GM18861 (cell line): ENCODE data around the gene FOLR1.

Experiments
- ATAC-seq: cut with Tn5 transposase; IDR thresholded peaks from one replicate; pipeline ENCODE4 v1.9.1; 2021; ENCODE audit not compliant: unreplicated experiment

Gene FOLR1

GRCh38 chr11:72222907-72223614 lies 31.1 kb downstream of the FOLR1 start:
- peak; percentile 54 for ATAC-seq

DNA sequence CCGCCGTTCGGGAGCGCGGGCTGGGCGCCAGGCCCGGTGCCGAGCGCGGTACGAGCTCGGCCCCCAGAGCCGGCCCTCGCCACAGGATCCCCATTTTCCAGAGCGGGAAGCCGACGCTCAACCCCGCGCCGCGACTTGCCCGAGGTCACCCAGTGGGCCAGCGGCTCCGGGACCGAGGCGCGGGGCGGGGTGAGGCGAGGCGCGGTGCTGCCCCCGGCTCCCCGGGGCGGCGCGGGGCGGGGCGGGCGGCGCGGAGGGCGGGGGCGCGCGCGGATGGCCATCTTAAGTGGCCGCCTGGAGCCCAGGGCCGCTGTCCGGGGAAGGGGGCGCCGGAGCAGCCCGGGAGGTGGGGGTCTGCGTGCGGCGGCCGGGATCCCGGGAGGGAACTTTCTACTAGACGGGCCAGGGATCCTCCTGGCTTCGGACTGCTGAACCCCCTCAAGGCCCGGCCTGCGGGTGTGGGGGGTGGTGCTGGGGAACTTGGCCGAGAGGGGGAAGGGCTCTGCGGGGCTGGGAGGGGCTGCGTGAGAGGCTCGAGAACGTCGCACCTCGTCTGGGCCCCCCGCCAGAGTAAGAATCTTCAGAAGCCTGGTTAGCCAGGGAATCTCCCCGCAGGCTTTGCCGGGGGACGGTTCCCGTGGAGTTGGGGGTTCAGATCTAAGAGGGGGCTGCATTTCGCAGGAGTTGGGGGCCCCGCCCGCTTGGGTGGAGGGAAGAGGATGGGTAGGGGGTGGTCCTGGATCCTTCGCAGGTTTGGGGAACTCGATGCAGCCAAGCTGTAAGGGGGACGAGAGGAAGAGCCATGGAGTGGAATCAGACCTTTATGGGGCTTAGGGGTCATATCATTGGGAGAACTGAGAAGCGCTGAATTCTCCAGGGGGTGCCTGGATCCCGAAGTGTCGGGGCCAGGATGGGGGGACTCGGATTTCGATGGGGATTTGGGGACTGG lies 31.9 kb downstream of the FOLR1 start:
- peak; percentile 23 for ATAC-seq

- ATAC-seq: no peak
These were observed 32.8 kb downstream of the FOLR1 start, which contains the start of gene INPPL1 for GRCh38 chr11:72224564-72225410. Gene INPPL1, plus strand, starts transcription at chr11:72224767. Its CDS starts 218 bp downstream, at chr11:72224985.

DNA sequence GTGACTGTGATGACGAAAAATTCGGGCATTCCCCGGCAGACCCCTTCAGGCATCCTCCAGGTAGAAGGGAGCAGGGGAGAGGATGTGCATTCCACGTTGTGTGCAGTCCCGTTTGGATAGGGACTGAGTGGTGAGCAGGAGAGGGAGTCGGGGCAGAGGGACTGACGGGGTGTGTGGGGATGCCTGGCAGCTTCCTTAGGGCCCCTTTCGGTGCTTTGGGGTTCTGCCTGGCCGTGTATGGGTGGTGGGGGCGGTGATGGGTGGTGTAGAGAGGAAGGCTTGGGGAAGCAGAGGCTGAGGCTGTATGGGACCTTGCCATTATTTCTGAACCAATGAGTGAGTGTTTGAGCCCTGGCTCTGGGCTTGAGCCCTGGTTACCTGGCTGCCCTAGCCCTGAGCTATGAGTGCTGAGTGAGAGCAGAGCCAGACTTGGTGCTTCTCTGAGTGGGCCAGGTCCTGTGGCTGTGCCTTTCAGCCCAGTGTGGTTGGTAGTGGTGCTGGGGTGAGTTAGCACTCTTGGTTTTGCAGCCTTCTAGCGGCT lies 33.5 kb downstream of the FOLR1 start:
- no peak for ATAC-seq

DNA sequence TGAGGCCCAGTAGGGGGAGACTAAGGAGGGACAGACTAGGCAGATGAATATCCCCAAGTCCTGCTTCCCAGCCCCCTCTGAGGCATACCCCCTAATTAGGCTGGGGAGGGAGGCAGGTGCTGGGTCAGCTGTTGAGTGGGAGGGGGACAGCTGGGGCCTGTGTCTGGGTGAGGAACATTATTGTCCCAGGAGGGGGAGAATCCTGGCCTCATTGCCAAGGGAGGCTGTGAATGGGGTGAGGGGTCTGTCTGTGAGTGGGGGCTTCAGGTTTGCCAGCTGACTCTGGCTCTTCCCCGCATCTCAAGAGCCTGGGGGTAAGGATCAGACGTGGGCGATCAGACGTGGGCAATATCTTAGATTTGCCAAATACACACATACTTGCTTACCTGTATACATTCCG lies 34.8 kb downstream of the FOLR1 start:
- ATAC-seq: no peak

- ATAC-seq: no peak
These were observed 35.6 kb downstream of the FOLR1 start for GRCh38 chr11:72227316-72228228.

- no peak for ATAC-seq
These were observed 36.4 kb downstream of the FOLR1 start for GRCh38 chr11:72228229-72228843.

GRCh38 chr11:72228844-72229231 lies 36.9 kb downstream of the FOLR1 start:
- ATAC-seq: no peak

DNA sequence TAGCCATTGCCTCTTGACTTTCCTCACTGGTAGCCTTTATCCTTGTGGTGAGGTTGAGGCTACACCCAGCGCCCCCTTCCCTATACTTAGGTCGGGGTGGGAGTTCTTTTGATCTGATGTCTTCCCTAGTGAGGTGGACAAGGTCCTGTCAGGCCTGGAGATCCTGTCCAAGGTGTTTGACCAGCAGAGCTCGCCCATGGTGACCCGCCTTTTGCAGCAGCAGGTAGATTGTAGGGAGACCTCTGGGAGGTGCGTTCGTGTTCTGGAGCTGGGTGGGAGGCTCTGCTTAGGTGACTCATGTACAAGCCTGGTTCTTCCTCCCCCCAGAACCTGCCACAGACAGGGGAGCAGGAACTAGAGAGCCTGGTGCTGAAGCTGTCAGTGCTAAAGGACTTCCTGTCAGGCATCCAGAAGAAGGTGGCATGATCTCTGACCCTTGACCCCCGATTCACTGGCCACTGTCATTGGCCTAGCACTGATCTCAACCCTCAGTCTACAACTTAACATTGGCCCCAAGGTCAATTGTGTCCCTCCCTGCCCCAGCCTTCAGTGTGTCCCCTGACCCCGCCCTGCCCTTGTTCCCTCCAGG lies 37.5 kb downstream of the FOLR1 start:
- no peak for ATAC-seq

DNA sequence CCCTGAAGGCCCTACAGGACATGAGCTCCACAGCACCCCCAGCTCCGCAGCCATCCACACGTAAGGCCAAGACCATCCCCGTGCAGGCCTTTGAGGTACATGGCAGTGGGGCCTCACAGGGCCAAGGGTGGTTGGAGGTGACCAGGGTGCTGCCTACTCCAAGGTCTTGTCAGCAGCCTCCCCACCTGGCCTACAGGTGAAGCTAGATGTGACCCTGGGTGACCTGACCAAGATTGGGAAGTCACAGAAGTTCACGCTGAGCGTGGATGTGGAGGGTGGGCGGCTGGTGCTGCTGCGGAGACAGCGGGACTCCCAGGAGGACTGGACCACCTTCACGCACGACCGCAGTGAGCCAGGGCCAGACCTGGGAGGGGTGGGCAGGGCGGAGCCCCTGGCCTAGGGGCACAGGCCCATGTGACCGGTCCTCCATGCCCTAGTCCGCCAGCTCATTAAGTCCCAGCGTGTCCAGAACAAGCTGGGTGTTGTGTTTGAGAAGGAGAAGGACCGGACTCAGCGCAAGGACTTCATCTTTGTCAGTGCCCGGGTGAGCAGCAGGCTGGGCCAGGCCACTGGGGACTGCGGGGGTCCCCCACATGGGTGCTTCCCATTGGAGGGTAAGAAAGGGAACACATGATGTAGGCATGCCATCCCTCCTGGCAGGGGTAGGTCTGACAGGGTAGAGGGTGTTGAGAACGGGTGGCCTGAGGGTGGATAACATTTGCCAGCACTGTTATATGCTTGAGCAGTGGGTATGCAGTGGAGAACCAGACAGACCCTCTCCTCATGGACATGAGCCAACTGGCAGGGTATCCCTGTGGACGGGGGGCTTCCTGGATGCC lies 38.2 kb downstream of the FOLR1 start:
- no peak for ATAC-seq

DNA sequence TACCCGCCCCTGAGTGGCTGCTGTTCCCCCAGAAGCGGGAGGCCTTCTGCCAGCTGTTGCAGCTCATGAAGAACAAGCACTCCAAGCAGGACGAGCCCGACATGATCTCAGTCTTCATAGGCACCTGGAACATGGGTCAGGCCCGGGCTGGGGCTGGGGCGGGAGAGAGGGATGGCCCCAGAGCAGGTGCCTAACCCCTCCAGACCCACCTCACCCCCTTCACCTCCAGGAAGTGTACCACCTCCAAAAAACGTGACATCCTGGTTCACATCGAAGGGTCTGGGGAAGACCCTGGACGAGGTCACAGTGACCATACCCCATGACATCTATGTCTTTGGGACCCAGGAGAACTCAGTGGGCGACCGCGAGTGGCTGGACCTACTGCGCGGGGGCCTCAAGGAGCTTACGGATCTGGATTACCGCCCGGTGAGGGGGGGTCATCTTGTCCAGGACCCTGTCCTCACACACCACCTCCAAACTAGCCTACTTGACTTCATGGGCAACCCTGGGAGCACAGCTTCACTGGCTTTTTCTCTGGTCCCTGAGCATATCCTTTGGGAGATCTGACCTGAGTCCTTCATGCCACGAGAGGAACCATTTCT lies 38.9 kb downstream of the FOLR1 start:
- ATAC-seq: no peak

- no peak for ATAC-seq
These were observed 39.7 kb downstream of the FOLR1 start for GRCh38 chr11:72231396-72232259.

GRCh38 chr11:72232260-72233055 lies 40.5 kb downstream of the FOLR1 start:
- ATAC-seq: no peak

- ATAC-seq: no peak
These were observed 41.3 kb downstream of the FOLR1 start for GRCh38 chr11:72233056-72233772.

GRCh38 chr11:72233773-72234513 lies 42.0 kb downstream of the FOLR1 start:
- no peak for ATAC-seq
